HT1080 (cell line): ENCODE results near the gene ARHGAP33. TPM values are rescaled to one million over a fixed set of nuclear protein-coding genes. Genes with fewer than 3 reads are reported as not detected.
A peak's percentile ranks its signal among the peaks of the same experiment; 100 is the strongest.
"Not testable (repeated sequence)": the region's sequence is repeated elsewhere in the genome, so short reads cannot be mapped to it uniquely, and the experiment has no call there.

ENCODE experiments used
- DNase-seq: peaks from one replicate; pipeline ENCODE4 v3.0.0-alpha.2; 2015; ENCODE audit warnings: low read depth
- total RNA-seq: library from RNA; depleted of rRNA; stranded (reverse); fragments of >200 nt; shearing (Covaris generic); gene quantifications from 2 replicates; pipeline ENCODE4 v1.2.3, GENCODE V29; 2014

ARHGAP33 gene
- total RNA-seq, 1 experiment from 2014 or later = 1.3 TPM

- DNase-seq = no peak
Observed at GRCh38 chr19:35754370-35755130, 20.8 kb upstream of the ARHGAP33 start.

- DNase-seq = no peak
Observed at GRCh38 chr19:35755131-35755549, 20.2 kb upstream of the ARHGAP33 start.

GRCh38 chr19:35755550-35756376, 19.6 kb upstream of the ARHGAP33 start:
- no peak for DNase-seq

GRCh38 chr19:35756377-35757230, 18.8 kb upstream of the ARHGAP33 start, which contains the start of gene HSPB6:
Gene HSPB6 (minus strand): TSS chr19:35757029. CDS start chr19:35757008, 21 bp downstream.
- no peak for DNase-seq

GRCh38 chr19:35757231-35757748, 18.1 kb upstream of the ARHGAP33 start:
- DNase-seq = peak; percentile 72

- DNase-seq = peak; percentile 99
Observed at GRCh38 chr19:35757749-35758608, 17.4 kb upstream of the ARHGAP33 start, which contains the start of gene PROSER3. Gene PROSER3 (plus strand): TSS chr19:35758176. CDS start chr19:35758216, 40 bp downstream.

GRCh38 chr19:35759697-35760096, 15.7 kb upstream of the ARHGAP33 start:
- DNase-seq = no peak

GRCh38 chr19:35760711-35761349, 14.5 kb upstream of the ARHGAP33 start:
- DNase-seq = peak; percentile 49

GRCh38 chr19:35764432-35765315, 10.7 kb upstream of the ARHGAP33 start:
- DNase-seq = no peak

- DNase-seq = no peak
Observed at GRCh38 chr19:35766571-35767104, 8.7 kb upstream of the ARHGAP33 start.

- no peak for DNase-seq
Observed at GRCh38 chr19:35767288-35768081, 7.9 kb upstream of the ARHGAP33 start.

- no peak for DNase-seq
Observed at GRCh38 chr19:35768082-35768421, 7.3 kb upstream of the ARHGAP33 start.

GRCh38 chr19:35772362-35772761, 3.0 kb upstream of the ARHGAP33 start:
- not testable (repeated sequence) for DNase-seq

GRCh38 chr19:35773020-35773806, 2.2 kb upstream of the ARHGAP33 start:
- DNase-seq = no peak

GRCh38 chr19:35774274-35775045, 904 bp upstream of the ARHGAP33 start:
- no peak for DNase-seq

GRCh38 chr19:35775046-35775297, 392 bp upstream of the ARHGAP33 start:
- DNase-seq = no peak
